ENCODE results near the gene UGT1A8.
"Not testable (repeated sequence)": the region's sequence is repeated elsewhere in the genome, so short reads cannot be mapped to it uniquely, and the experiment has no call there.

The UGT1A8 gene

DNA sequence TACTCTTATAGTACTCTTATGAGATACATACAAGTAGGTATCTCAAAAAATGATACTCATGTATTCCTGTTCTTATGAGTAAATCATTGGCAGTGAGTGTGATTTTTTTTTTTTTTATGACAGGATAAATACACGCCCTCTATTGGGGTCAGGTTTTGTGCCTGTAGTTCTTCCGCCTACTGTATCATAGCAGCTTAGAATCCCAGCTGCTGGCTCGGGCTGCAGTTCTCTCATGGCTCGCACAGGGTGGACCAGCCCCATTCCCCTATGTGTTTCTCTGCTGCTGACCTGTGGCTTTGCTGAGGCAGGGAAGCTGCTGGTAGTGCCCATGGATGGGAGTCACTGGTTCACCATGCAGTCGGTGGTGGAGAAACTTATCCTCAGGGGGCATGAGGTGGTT lies at the start of gene UGT1A8:
Gene UGT1A8, plus strand, starts transcription at position 158 of the 400 bp plus-strand sequence. Its CDS starts 75 bp downstream, at position 233.
- DNase-seq = not testable (repeated sequence)

DNA sequence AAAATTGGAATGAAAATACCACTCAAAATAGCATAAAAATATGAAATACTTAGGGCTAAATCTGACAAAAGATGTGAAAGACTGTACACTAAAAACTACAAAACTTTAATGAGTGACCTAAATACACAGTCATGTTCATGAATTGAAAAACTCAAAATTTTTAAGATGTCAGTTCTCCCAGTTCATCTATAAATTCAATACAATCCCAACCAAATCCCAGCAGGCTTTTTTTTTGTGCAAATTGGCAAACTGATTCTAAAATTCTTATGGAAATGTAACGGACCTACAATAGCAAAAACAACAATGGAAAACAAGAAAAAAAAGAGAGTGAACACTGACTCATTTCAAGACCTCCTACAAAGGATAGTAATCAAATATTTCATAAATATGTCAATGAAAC lies 46.4 kb upstream of the UGT1A8 start:
- DNase-seq = no peak

DNA sequence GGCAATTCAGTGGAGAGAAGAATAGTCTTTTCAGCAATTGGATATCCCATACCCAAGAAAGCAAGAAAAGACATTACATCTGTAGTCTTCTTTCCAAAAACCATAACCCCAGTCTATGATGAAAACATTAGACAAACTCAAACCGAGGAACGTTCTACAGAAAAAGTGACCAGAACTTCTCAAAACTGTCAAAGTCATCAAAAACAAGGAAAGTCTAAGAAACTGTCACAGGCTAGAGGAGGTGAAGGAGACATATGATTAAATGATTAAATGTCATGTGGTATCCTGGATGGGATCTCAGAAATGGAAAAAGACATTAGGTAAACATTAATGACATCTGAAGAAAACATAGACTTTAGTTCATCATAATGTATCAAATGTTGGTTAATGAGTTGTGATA lies 46.0 kb upstream of the UGT1A8 start:
- DNase-seq = no peak

- no peak for DNase-seq
Observed at GRCh38 chr2:233572468-233572867, 45.0 kb upstream of the UGT1A8 start.

GRCh38 chr2:233577341-233577740 lies 40.1 kb upstream of the UGT1A8 start:
- DNase-seq = not testable (repeated sequence)

DNA sequence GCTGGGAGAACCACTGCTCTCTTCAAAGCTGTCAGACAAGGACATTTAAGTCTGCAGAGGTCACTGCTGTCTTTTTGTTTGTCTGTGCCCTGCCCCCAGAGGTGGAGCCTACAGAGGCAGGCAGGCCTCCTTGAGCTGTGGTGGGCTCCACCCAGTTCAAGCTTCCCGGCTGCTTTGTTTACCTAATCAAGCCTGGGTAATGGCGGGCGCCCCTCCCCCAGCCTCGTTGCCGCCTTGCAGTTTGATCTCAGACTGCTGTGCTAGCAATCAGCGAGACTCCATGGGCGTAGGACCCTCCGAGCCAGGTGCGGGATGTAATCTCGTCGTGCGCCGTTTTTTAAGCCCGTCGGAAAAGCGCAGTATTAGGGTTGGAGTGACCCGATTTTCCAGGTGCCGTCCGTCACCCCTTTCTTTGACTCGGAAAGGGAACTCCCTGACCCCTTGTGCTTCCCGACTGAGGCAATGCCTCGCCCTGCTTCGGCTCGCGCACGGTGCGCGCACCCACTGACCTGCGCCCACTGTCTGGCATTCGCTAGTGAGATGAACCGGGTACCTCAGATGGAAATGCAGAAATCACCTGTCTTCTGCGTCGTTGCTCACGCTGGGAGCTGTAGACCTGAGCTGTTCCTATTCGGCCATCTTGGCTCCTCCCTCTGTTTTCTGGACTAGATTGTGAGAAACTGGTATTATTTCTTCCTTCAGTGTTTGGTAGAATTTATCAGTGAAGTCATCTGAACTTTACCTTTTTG lies 34.0 kb upstream of the UGT1A8 start:
- DNase-seq = not testable (repeated sequence)

DNA sequence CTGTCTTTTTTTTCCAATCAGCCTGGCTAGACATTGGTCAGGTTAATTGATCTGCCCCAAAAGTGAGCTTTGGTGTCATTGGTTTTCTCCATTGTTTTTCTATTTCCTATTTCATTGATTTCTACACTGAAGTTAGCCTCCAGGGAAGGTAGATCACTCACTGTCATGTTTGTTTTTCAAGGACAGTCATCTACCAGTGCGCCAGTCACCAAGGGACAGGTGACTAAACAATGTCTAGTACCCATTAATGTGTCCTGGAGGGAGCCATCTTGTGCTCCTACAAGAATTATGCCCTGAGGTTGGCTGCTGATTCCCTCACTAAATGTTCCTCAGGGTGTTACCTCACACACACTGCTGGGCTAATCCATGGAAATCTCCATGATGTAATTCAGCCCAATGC lies 33.2 kb upstream of the UGT1A8 start:
- DNase-seq = no peak

GRCh38 chr2:233588400-233588799 lies 29.0 kb upstream of the UGT1A8 start:
- DNase-seq = no peak

- DNase-seq = not testable (repeated sequence)
Observed at GRCh38 chr2:233592706-233593105, 24.7 kb upstream of the UGT1A8 start.

- DNase-seq = no peak
Observed at GRCh38 chr2:233593201-233593600, 24.2 kb upstream of the UGT1A8 start.

GRCh38 chr2:233597522-233597921 lies 19.9 kb upstream of the UGT1A8 start:
- no peak for DNase-seq

DNA sequence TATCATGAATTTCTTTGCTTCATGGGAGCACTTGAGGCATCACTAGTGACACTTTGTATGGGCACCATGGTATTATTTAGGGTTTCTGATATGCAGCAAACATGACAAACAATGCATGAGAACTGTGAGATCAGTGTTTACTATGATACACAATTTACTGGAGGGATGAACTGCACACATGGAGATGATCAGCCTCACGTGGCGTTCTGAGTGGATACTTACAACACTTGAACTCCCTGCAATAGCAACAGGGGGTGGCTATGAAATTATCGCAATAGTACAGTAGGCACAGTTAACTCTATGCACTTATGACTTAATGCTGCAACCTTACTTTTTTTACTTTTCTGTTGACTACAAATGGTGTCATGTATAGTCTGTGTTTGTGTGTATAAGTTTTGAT lies 18.5 kb upstream of the UGT1A8 start:
- DNase-seq = no peak

- DNase-seq = no peak
Observed at GRCh38 chr2:233600386-233600785, 17.0 kb upstream of the UGT1A8 start.

GRCh38 chr2:233602076-233602475 lies 15.4 kb upstream of the UGT1A8 start:
- no peak for DNase-seq

- no peak for DNase-seq
Observed at GRCh38 chr2:233603520-233603919, 13.9 kb upstream of the UGT1A8 start.

DNA sequence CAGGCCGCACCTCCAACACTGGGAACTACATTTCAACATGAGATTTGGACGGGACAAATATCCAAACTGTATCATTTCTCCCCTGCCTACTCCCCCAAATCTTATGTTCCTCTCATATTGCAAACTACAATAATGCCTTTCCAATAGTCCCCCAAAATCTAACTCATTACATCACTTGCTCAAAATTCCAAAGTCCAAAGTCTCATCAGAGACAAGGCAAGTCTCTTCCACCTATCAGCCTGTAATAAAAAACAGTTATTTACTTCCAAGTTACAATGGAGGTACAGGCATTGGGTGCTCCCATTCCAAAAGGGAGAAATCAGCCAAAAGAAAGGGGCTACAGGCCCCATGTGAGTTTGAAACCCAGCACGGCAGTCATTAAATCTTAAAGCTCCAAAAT lies 12.6 kb upstream of the UGT1A8 start:
- no peak for DNase-seq

DNA sequence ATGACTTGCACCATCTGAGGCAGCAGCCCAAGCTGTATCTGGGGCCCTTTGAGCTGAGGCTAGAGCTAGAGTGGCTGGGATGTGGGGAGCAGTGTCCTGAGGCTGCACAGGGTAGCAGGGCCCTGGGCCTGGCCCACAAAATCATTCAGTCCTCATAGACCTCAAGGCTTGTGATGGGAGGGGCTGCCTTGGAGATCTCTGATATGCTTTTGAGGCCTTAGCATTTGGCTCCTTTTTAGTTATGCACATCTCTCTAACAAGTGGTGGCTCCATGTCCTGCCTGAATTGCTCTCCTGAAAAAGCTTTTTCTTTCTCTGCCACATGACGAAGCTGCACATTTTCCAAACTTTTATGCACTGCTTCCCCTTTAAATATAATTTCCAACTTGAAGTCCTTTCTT lies 11.8 kb upstream of the UGT1A8 start:
- DNase-seq = no peak

DNA sequence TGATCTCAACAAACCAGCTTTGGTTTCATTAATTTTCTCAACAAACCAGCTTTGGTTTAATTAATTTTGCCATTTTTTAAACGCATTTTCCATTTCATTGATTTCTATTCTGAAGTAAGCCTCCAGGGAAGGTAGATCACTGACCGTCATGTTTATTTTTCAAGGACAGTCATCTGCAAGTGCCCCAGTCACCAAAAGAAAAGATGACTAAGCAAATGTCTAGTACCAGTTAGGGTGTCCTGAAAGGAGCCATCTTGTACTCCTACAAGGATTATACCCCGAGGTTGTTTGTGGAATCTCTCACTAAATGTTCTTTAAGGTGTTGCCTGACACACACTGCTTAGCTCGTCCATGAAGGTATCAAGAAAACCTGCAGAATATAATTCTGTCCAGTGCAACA lies 6.1 kb upstream of the UGT1A8 start:
- DNase-seq = no peak

DNA sequence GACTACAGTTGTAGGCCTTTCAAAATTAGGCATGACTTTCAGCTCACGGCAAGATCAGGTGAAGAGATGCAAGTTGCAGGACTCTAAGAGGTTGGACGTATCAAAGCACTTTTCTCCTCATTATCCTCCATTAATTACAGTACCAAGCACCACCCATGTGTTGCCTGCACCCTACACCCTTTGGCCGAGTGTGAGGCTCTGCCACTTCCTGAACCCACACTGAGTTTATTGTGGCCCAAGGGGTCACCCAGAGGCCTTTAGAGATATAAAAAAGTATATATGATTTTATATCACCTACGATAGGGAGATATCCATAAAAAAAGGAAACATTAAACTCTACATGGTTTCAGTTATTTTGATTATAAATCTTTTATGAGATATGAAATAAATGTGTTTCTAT lies 2.8 kb downstream of the UGT1A8 start:
- no peak for DNase-seq

- DNase-seq = not testable (repeated sequence)
Observed at GRCh38 chr2:233621863-233622262, 4.4 kb downstream of the UGT1A8 start.

- no peak for DNase-seq
Observed at GRCh38 chr2:233627331-233628025, 10.0 kb downstream of the UGT1A8 start.

DNA sequence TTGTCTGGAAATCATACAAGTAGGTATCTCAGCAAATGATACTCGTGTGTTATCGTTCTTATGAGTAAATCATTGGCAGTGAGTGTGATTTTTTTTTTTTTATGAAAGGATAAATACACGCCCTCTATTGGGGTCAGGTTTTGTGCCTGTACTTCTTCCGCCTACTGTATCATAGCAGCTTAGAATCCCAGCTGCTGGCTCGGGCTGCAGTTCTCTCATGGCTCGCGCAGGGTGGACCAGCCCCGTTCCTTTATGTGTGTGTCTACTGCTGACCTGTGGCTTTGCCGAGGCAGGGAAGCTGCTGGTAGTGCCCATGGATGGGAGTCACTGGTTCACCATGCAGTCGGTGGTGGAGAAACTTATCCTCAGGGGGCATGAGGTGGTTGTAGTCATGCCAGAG lies 18.9 kb downstream of the UGT1A8 start, which contains the start of gene UGT1A10:
Gene UGT1A10, plus strand, starts transcription at position 143 of the 400 bp plus-strand sequence. Its CDS starts 75 bp downstream, at position 218.
- DNase-seq = not testable (repeated sequence)

DNA sequence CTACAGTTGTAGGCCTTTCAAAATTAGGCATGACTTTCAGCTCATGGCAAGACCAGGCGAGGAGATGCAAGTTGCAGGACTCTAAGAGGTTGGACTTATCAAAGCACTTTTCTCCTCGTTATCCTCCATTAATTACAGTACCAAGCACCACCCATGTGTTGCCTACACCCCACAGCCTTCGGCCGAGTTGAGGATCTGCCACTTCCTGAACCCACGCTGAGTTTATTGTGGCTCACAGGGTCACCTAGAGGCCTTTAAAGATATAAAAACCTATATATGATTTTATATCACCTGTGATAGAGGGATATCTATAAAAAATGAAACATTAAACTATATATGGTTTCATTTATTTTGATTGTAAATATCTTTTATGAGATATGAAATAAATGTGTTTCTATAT lies 21.4 kb downstream of the UGT1A8 start:
- DNase-seq = no peak

DNA sequence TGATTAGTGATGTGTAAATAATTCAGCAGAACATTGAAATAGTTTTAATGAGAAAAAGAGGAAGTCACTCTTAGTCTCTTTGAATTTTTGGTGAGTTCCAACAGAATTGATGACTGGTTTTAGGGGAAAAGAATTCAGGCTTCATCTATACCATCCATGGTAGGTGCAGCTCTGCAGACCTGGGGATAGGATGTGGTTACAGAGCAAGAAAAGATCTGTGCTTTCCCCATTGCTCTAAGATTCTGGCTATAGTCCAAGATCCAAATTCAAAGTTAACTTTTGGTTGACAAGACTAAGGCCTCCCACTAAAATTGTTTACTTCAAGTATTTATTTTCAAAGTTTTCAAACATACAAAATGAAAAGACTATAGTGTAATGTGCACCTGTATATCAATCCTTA lies 22.4 kb downstream of the UGT1A8 start:
- DNase-seq = no peak

Measured in activated T-cell treated with anti-CD3 and anti-CD28 coated beads for 4 hours (primary cell).